Bladder microvascular endothelial cell (primary cell): ENCODE data around the gene PDHA1. TPM values are rescaled to one million over a fixed set of nuclear protein-coding genes. Genes with fewer than 3 reads are reported as not detected.

ENCODE experiments used
- total RNA-seq: library from RNA; depleted of rRNA; stranded (reverse); fragments of >200 nt; gene quantifications from 2 replicates; pipeline ENCODE4 v1.2.3, GENCODE V29; 2014

The PDHA1 gene
- total RNA-seq: 96.7 and 184 TPM in 2 replicates

GRCh38 chrX:19343535-19344408, at the start of gene PDHA1:
PDHA1 (plus strand) TSS chrX:19343927; CDS start chrX:19344038, 111 bp downstream.

Other genes starting within 250 kb of the PDHA1 start
- not detected in 2 replicates for gene ADGRG2, start 221.5 kb upstream of the PDHA1 start, total RNA-seq
- gene MAP3K15, start 171.6 kb downstream of the PDHA1 start, total RNA-seq: under 0.01 and 0.06 TPM in 2 replicates